Testis (tissue), 2 donors: ENCODE results near the gene CWC25.

Experiments
- CTCF ChIP-seq, 3 experiments: fragments of 450-650 bp in 2 of 3; fragments of 200-600 bp in 1 of 3; sonication (generic) in 1 of 3; IDR thresholded peaks; one replicate each; pipeline ENCODE4 v1.5.1; 2016 to 2019; ENCODE audit warnings: antibody characterized with exemption in 3 of 3, mild to moderate bottlenecking in 2 of 3, moderate library complexity in 1 of 3
- POLR2A ChIP-seq: fragments of 450-650 bp; IDR thresholded peaks from one replicate; pipeline ENCODE4 v1.6.1; 2017; ENCODE audit warnings: antibody characterized with exemption, mild to moderate bottlenecking, moderate library complexity

GRCh38 chr17:38844261-38844757, 19.2 kb upstream of the CWC25 start:
- TF ChIP-seq CTCF (IDR thresholded peaks at IDR 0.05) (no peak), POLR2A (no peak)
